Measurements from ENCODE around the gene TEX13B.

TEX13B gene

GRCh38 chrX:107982356-107982755 is at the start of gene TEX13B:
Gene TEX13B (minus strand): TSS chrX:107982370. CDS start chrX:107982127, 243 bp downstream.
- no peak for DNase-seq (ENCODE audit: low read depth)
- TF ChIP-seq, protein P1, sequence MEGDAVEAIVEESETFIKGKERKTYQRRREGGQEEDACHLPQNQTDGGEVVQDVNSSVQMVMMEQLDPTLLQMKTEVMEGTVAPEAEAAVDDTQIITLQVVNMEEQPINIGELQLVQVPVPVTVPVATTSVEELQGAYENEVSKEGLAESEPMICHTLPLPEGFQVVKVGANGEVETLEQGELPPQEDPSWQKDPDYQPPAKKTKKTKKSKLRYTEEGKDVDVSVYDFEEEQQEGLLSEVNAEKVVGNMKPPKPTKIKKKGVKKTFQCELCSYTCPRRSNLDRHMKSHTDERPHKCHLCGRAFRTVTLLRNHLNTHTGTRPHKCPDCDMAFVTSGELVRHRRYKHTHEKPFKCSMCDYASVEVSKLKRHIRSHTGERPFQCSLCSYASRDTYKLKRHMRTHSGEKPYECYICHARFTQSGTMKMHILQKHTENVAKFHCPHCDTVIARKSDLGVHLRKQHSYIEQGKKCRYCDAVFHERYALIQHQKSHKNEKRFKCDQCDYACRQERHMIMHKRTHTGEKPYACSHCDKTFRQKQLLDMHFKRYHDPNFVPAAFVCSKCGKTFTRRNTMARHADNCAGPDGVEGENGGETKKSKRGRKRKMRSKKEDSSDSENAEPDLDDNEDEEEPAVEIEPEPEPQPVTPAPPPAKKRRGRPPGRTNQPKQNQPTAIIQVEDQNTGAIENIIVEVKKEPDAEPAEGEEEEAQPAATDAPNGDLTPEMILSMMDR (IDR thresholded peaks at IDR 0.05; ENCODE audit: control insufficient read depth, extremely low read depth, insufficient read depth): no peak
- no peak within 1 kb of the TSS for H3K4me3 ChIP-seq (ENCODE audit: low read depth, low read length)

- no peak overlapping the region for H3K4me3 ChIP-seq (ENCODE audit: low read depth, low read length)
- TF ChIP-seq, protein P1 (IDR thresholded peaks at IDR 0.05; ENCODE audit: control insufficient read depth, extremely low read depth, insufficient read depth): no peak
- no peak for DNase-seq (ENCODE audit: low read depth)
These were observed 48.0 kb upstream of the TEX13B start for GRCh38 chrX:108029928-108030711.

- no peak for DNase-seq (ENCODE audit: low read depth)
- TF ChIP-seq, protein P1 (IDR thresholded peaks at IDR 0.05; ENCODE audit: control insufficient read depth, extremely low read depth, insufficient read depth): no peak
These were observed 46.7 kb upstream of the TEX13B start for GRCh38 chrX:108028854-108029253.

GRCh38 chrX:108025954-108026600 is 43.9 kb upstream of the TEX13B start:
- TF ChIP-seq, protein P1 (IDR thresholded peaks at IDR 0.05; ENCODE audit: control insufficient read depth, extremely low read depth, insufficient read depth): no peak
- H3K4me3 ChIP-seq (ENCODE audit: low read depth, low read length): no peak overlapping the region
- peak; percentile 15 for DNase-seq (ENCODE audit: low read depth)

More at GRCh38 chrX:108028854-108029253, 46.7 kb upstream of the TEX13B start:
- H3K4me3 ChIP-seq (ENCODE audit: low read depth, low read length): no peak overlapping the region

DNA sequence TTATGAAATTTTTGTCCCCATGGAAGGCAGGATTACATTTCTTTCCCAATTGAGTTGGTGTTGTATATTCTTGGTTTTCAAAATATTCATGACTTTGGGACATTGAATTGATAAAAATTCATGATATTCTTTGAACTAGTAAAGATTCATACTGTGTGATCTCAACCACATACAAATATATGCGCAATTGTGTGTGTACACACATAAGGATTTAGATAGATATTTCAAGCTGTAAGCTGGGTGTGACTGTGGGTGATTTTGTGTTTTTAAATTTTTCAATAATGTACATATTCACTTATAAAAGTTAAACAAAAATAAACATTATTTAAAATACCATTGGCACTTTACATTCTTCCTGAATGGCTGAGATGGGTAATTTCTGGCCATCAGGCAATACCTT is 43.2 kb upstream of the TEX13B start:
- no peak for DNase-seq (ENCODE audit: low read depth)
- H3K4me3 ChIP-seq (ENCODE audit: low read depth, low read length): no peak overlapping the region
- TF ChIP-seq, protein P1 (IDR thresholded peaks at IDR 0.05; ENCODE audit: control insufficient read depth, extremely low read depth, insufficient read depth): no peak

DNA sequence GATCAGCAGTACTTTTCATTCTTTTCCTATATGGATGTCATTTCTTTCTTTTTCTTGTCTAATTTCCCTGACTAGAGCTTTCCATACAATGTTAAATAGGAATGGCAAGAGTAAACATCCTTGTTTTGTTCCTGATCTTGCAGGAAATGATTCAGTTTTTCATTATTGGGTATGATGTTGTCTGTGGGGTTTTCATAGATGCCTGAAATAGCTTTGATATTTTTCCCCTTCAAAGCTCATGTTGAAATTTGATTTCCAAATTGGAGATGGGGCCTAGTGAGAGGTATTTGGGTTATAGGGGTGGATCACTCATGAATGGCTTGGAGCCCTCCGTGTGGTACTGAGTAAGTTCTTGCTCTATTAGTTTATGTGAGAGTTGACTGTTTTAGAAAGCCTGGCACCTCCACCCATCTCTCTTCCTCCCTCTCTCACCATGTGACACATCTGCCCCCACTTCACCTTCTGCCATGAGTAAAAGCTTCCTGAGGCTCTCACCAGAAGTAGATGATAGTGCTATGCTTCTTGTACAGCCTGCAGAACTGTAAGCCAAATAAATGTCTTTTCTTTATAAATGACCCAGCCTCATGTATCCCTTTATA is 40.4 kb upstream of the TEX13B start:
- TF ChIP-seq, protein P1 (IDR thresholded peaks at IDR 0.05; ENCODE audit: control insufficient read depth, extremely low read depth, insufficient read depth): no peak
- no peak overlapping the region for H3K4me3 ChIP-seq (ENCODE audit: low read depth, low read length)
- no peak for DNase-seq (ENCODE audit: low read depth)

Data from LNCaP clone FGC (cell line).